Neural progenitor cell (in vitro differentiated cells): ENCODE data around the gene PCSK1. TPM values are rescaled to one million over a fixed set of nuclear protein-coding genes. Genes with fewer than 3 reads are reported as not detected.

ENCODE experiments used
- DNase-seq: peaks from one replicate; pipeline ENCODE4 v3.0.0-alpha.2; 2016; ENCODE audit warnings: low spot score
- H2AFZ ChIP-seq: fragments of 200-600 bp; sonication (generic); replicated peaks from 2 replicates; pipeline ENCODE4 v1.6.1; 2016; ENCODE audit warnings: antibody characterized with exemption
- H3F3A ChIP-seq: fragments of 200-600 bp; sonication (generic); 2 replicates; pipeline ENCODE4 v1.6.1; 2016; ENCODE audit warnings: antibody characterized with exemption, low read depth
- H3K27ac ChIP-seq: fragments of 200-600 bp; sonication (generic); 2 replicates; pipeline ENCODE4 v1.5.1; 2016; ENCODE audit warnings: mild to moderate bottlenecking
- H3K27me3 ChIP-seq: fragments of 200-600 bp; sonication (generic); 2 replicates; pipeline ENCODE4 v1.6.1; 2016; ENCODE audit warnings: mild to moderate bottlenecking, moderate library complexity
- H3K36me3 ChIP-seq: fragments of 200-600 bp; sonication (generic); 2 replicates; pipeline ENCODE4 v1.5.1; 2016
- H3K4me1 ChIP-seq: fragments of 200-600 bp; sonication (generic); 2 replicates; pipeline ENCODE4 v1.6.1; 2016; ENCODE audit warnings: mixed run types
- H3K4me2 ChIP-seq: fragments of 200-600 bp; sonication (generic); 2 replicates; pipeline ENCODE4 v1.6.1; 2016
- H3K4me3 ChIP-seq: fragments of 200-600 bp; sonication (generic); 2 replicates; pipeline ENCODE4 v1.5.1; 2016
- H3K79me2 ChIP-seq: fragments of 200-600 bp; sonication (generic); 2 replicates; pipeline ENCODE4 v1.6.1; 2016; ENCODE audit warnings: low read depth
- H3K9ac ChIP-seq: fragments of 200-600 bp; sonication (generic); 2 replicates; pipeline ENCODE4 v1.6.1; 2016
- H3K9me3 ChIP-seq: fragments of 200-600 bp; sonication (generic); 2 replicates; pipeline ENCODE4 v1.5.1; 2016; ENCODE audit warnings: low read depth
- H4K20me1 ChIP-seq: fragments of 200-600 bp; sonication (generic); 2 replicates; pipeline ENCODE4 v1.6.1; 2016; ENCODE audit warnings: low read depth
- H3K27ac Mint-ChIP-seq: 3 replicates; pipeline ENCODE4 v1.8.0; 2021; ENCODE audit warnings: mixed read lengths
- H3K27me3 Mint-ChIP-seq: 2 replicates; pipeline ENCODE4 v1.8.0; 2022; ENCODE audit warnings: low read depth, mild to moderate bottlenecking, inconsistent platforms, moderate library complexity, mixed read lengths; ENCODE audit not compliant: insufficient read depth
- H3K36me3 Mint-ChIP-seq: 3 replicates; pipeline ENCODE4 v1.8.0; 2021; ENCODE audit warnings: mixed read lengths
- H3K4me1 Mint-ChIP-seq: 3 replicates; pipeline ENCODE4 v1.8.0; 2021; ENCODE audit warnings: mixed read lengths
- H3K4me3 Mint-ChIP-seq: 3 replicates; pipeline ENCODE4 v1.8.0; 2021; ENCODE audit warnings: mild to moderate bottlenecking, moderate library complexity, mixed read lengths
- H3K9me3 Mint-ChIP-seq: 3 replicates; pipeline ENCODE4 v1.8.0; 2020; ENCODE audit warnings: mixed read lengths
- CTCF ChIP-seq: fragments of 200-600 bp; sonication (generic); IDR thresholded peaks from 2 replicates; pipeline ENCODE4 v1.5.1; 2017; ENCODE audit warnings: antibody characterized with exemption, mild to moderate bottlenecking
- EZH2 ChIP-seq: fragments of 200-600 bp; sonication (generic); IDR thresholded peaks from 2 replicates; pipeline ENCODE4 v1.6.1; 2017; ENCODE audit warnings: antibody characterized with exemption, mild to moderate bottlenecking, moderate library complexity
- EZH2phosphoT487 ChIP-seq: fragments of 200-600 bp; sonication (generic); IDR thresholded peaks from 2 replicates; pipeline ENCODE4 v1.6.1; 2017; ENCODE audit warnings: antibody characterized with exemption
- total RNA-seq: library from RNA; depleted of rRNA; stranded (reverse); fragments of >200 nt; gene quantifications from 2 replicates; pipeline ENCODE4 v1.2.3, GENCODE V29; 2015; ENCODE audit warnings: low replicate concordance

PCSK1 gene
- total RNA-seq, 1 donor from 2014 or later = 3.9 TPM

- DNase-seq = no peak
- H3K27me3 ChIP-seq = no peaks in the 10 kb centered on the region
- H3K36me3 Mint-ChIP-seq = no peaks in the 10 kb centered on the region
- H3K4me1 Mint-ChIP-seq = no peaks in the 10 kb centered on the region
- no peak overlapping the region for H3K4me3 ChIP-seq
- no peaks in the 10 kb centered on the region for H3K9me3 Mint-ChIP-seq
- no peaks in the 10 kb centered on the region for H3K9me3 ChIP-seq
- no peaks in the 10 kb centered on the region for H3K79me2 ChIP-seq
- H4K20me1 ChIP-seq = no peaks in the 10 kb centered on the region
- H3F3A ChIP-seq = no peaks in the 10 kb centered on the region
- H2AFZ ChIP-seq = no peak overlapping the region
- H3K27ac ChIP-seq = no peak overlapping the region
- no peak overlapping the region for H3K27ac Mint-ChIP-seq
- H3K9ac ChIP-seq = no peak overlapping the region
- no peak for TF ChIP-seq EZH2
- no peak for TF ChIP-seq EZH2phosphoT487
- no peak for TF ChIP-seq CTCF
- H3K27me3 Mint-ChIP-seq = no peaks in the 10 kb centered on the region
- peaks cover 3% of the 10 kb centered on the region for H3K4me1 ChIP-seq
- no peak overlapping the region for H3K4me3 Mint-ChIP-seq
- no peak overlapping the region for H3K4me2 ChIP-seq
- no peaks in the 10 kb centered on the region for H3K36me3 ChIP-seq
Measured at GRCh38 chr5:96459313-96460121, 26.5 kb upstream of the PCSK1 start.

GRCh38 chr5:96458176-96458575 lies 25.1 kb upstream of the PCSK1 start:
- no peak overlapping the region for H3K27ac ChIP-seq
- H3K9ac ChIP-seq = no peak overlapping the region
- H3K9me3 Mint-ChIP-seq = no peaks in the 10 kb centered on the region
- no peak overlapping the region for H3K27ac Mint-ChIP-seq
- H2AFZ ChIP-seq = no peak overlapping the region
- H3K9me3 ChIP-seq = no peaks in the 10 kb centered on the region
- no peaks in the 10 kb centered on the region for H3K4me1 Mint-ChIP-seq
- no peaks in the 10 kb centered on the region for H3K27me3 ChIP-seq
- no peak for DNase-seq
- H3F3A ChIP-seq = no peaks in the 10 kb centered on the region
- H3K4me1 ChIP-seq = peaks cover 3% of the 10 kb centered on the region
- H3K27me3 Mint-ChIP-seq = no peaks in the 10 kb centered on the region
- no peaks in the 10 kb centered on the region for H3K79me2 ChIP-seq
- no peaks in the 10 kb centered on the region for H3K36me3 ChIP-seq
- H3K4me2 ChIP-seq = no peak overlapping the region
- no peak overlapping the region for H3K4me3 ChIP-seq
- no peaks in the 10 kb centered on the region for H3K36me3 Mint-ChIP-seq
- H4K20me1 ChIP-seq = no peaks in the 10 kb centered on the region
- TF ChIP-seq EZH2 (no peak), CTCF (no peak)
- no peak overlapping the region for H3K4me3 Mint-ChIP-seq

GRCh38 chr5:96455789-96456188 lies 22.7 kb upstream of the PCSK1 start:
- no peak overlapping the region for H3K4me3 Mint-ChIP-seq

More at GRCh38 chr5:96455789-96456188, 22.7 kb upstream of the PCSK1 start:
- Mint-ChIP-seq H3K27ac (no peak overlapping the region), H3K9me3 (peaks cover 2% of the 10 kb centered on the region), H3K27me3 (peaks cover 2% of the 10 kb centered on the region), H3K4me1 (no peaks in the 10 kb centered on the region), H3K36me3 (no peaks in the 10 kb centered on the region)
- H3K9ac ChIP-seq = no peak overlapping the region
- peaks cover 3% of the 10 kb centered on the region for H3K4me1 ChIP-seq
- no peak overlapping the region for H2AFZ ChIP-seq
- no peak overlapping the region for H3K4me3 ChIP-seq
- H3K36me3 ChIP-seq = no peaks in the 10 kb centered on the region
- no peaks in the 10 kb centered on the region for H4K20me1 ChIP-seq
- DNase-seq = no peak
- TF ChIP-seq CTCF (no peak), EZH2phosphoT487 (no peak), EZH2 (no peak)
- H3K4me2 ChIP-seq = no peak overlapping the region
- no peaks in the 10 kb centered on the region for H3F3A ChIP-seq
- no peaks in the 10 kb centered on the region for H3K27me3 ChIP-seq
- no peak overlapping the region for H3K27ac ChIP-seq
- H3K79me2 ChIP-seq = no peaks in the 10 kb centered on the region
- no peaks in the 10 kb centered on the region for H3K9me3 ChIP-seq
